ENCODE measurements around the gene RAD9A.

GRCh38 chr11:67355023-67355793 lies 36.6 kb upstream of the RAD9A start:
- TF ChIP-seq POLR2A (IDR thresholded peaks at IDR 0.05): no peak
- TF ChIP-seq, protein P1, sequence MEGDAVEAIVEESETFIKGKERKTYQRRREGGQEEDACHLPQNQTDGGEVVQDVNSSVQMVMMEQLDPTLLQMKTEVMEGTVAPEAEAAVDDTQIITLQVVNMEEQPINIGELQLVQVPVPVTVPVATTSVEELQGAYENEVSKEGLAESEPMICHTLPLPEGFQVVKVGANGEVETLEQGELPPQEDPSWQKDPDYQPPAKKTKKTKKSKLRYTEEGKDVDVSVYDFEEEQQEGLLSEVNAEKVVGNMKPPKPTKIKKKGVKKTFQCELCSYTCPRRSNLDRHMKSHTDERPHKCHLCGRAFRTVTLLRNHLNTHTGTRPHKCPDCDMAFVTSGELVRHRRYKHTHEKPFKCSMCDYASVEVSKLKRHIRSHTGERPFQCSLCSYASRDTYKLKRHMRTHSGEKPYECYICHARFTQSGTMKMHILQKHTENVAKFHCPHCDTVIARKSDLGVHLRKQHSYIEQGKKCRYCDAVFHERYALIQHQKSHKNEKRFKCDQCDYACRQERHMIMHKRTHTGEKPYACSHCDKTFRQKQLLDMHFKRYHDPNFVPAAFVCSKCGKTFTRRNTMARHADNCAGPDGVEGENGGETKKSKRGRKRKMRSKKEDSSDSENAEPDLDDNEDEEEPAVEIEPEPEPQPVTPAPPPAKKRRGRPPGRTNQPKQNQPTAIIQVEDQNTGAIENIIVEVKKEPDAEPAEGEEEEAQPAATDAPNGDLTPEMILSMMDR (IDR thresholded peaks at IDR 0.05): no peak

All from heart left ventricle (tissue), 13 donors.